ENCODE results near the gene PSME1.
A peak's percentile ranks its signal among the peaks of the same experiment; 100 is the strongest.

PSME1 gene

GRCh38 chr14:24130717-24131548 is 5.1 kb upstream of the PSME1 start:
- DNase-seq: no peak

GRCh38 chr14:24131549-24131966 is 4.4 kb upstream of the PSME1 start:
- no peak for DNase-seq

GRCh38 chr14:24132061-24132685 is 3.8 kb upstream of the PSME1 start:
- DNase-seq: peak; percentile 90

GRCh38 chr14:24132976-24133375 is 3.0 kb upstream of the PSME1 start:
- no peak for DNase-seq

GRCh38 chr14:24133735-24134134 is 2.3 kb upstream of the PSME1 start:
- no peak for DNase-seq

GRCh38 chr14:24135584-24135833 is 485 bp upstream of the PSME1 start:
- DNase-seq: no peak

GRCh38 chr14:24136684-24137528 is 912 bp downstream of the PSME1 start:
- DNase-seq: no peak

GRCh38 chr14:24137529-24138395 is 1.8 kb downstream of the PSME1 start:
- DNase-seq: no peak

- no peak for DNase-seq
Measured at GRCh38 chr14:24138396-24139271, 2.6 kb downstream of the PSME1 start.

GRCh38 chr14:24139272-24139934 is 3.4 kb downstream of the PSME1 start:
- no peak for DNase-seq

- peak; percentile 99 for DNase-seq
Measured at GRCh38 chr14:24141097-24141880, 5.3 kb downstream of the PSME1 start, which contains the start of gene EMC9. EMC9 (minus strand) TSS chr14:24141591; CDS start chr14:24141304, 287 bp downstream.

GRCh38 chr14:24143511-24143910 is 7.5 kb downstream of the PSME1 start:
- DNase-seq: no peak

GRCh38 chr14:24144451-24144850 is 8.5 kb downstream of the PSME1 start:
- no peak for DNase-seq

GRCh38 chr14:24145219-24145618 is 9.2 kb downstream of the PSME1 start:
- no peak for DNase-seq

- no peak for DNase-seq
Measured at GRCh38 chr14:24145690-24146452, 9.9 kb downstream of the PSME1 start.

- peak; percentile 97 for DNase-seq
Measured at GRCh38 chr14:24146453-24146977, 10.5 kb downstream of the PSME1 start, which contains the start of gene PSME2. PSME2 (minus strand) TSS chr14:24146610; CDS start chr14:24146581, 29 bp downstream.

GRCh38 chr14:24146978-24147760 is 11.2 kb downstream of the PSME1 start, which contains the start of gene RNF31:
RNF31 (plus strand) TSS chr14:24147498; CDS start chr14:24147699, 201 bp downstream.
- peak; percentile 98 for DNase-seq
